Measurements from ENCODE around the gene PLD3.
"Not testable (repeated sequence)": the region's sequence is repeated elsewhere in the genome, so short reads cannot be mapped to it uniquely, and the experiment has no call there.

Gene PLD3

GRCh38 chr19:40326201-40326600 lies 22.3 kb upstream of the PLD3 start:
- Histone ChIP-seq H3F3A (ENCODE audit: low read depth) (no peaks in the 10 kb centered on the region), H4K20me1 (ENCODE audit: insufficient read depth, low read length, poor library complexity, severe bottlenecking) (no peaks in the 10 kb centered on the region), H3K9ac (ENCODE audit: low read depth, low read length, poor library complexity, severe bottlenecking) (no peak overlapping the region), H3K4me2 (ENCODE audit: low read depth, low read length, poor library complexity, severe bottlenecking) (no peak overlapping the region), H3K79me2 (ENCODE audit: insufficient read depth, low read length) (no peaks in the 10 kb centered on the region), H3K27me3 (ENCODE audit: insufficient read depth, low read length, poor library complexity, severe bottlenecking) (no peaks in the 10 kb centered on the region), H2AFZ (ENCODE audit: low read length) (no peak overlapping the region), H3K9me2 (replicated peaks; ENCODE audit: low read depth, low read length) (no peaks in the 10 kb centered on the region), H3K9me3 (ENCODE audit: insufficient read depth, low read depth, low read length) (no peaks in the 10 kb centered on the region), H3K4me3 (ENCODE audit: low read length, poor library complexity, severe bottlenecking) (no peak overlapping the region), H3K4me1 (ENCODE audit: insufficient read depth, low read length, poor library complexity, severe bottlenecking) (no peaks in the 10 kb centered on the region), H3K36me3 (ENCODE audit: insufficient read depth, low read length) (peaks cover 83% of the 10 kb centered on the region; the same call in 1 of the 2 replicates)
- no peak for TF ChIP-seq EZH2phosphoT487 (IDR thresholded peaks at IDR 0.05; ENCODE audit: borderline replicate concordance)
- no peak for TF ChIP-seq CTCF (conservative IDR thresholded peaks at IDR 0.05; ENCODE audit: low read length)

- Histone ChIP-seq H3K79me2 (ENCODE audit: insufficient read depth, low read length) (no peaks in the 10 kb centered on the region), H4K20me1 (ENCODE audit: insufficient read depth, low read length, poor library complexity, severe bottlenecking) (no peaks in the 10 kb centered on the region), H3K9me2 (replicated peaks; ENCODE audit: low read depth, low read length) (no peaks in the 10 kb centered on the region), H3K9ac (ENCODE audit: low read depth, low read length, poor library complexity, severe bottlenecking) (no peak overlapping the region), H3K4me1 (ENCODE audit: insufficient read depth, low read length, poor library complexity, severe bottlenecking) (no peaks in the 10 kb centered on the region), H3K36me3 (ENCODE audit: insufficient read depth, low read length) (peaks cover 74% of the 10 kb centered on the region; the same call in 1 of the 2 replicates), H2AFZ (ENCODE audit: low read length) (no peak overlapping the region), H3K27me3 (ENCODE audit: insufficient read depth, low read length, poor library complexity, severe bottlenecking) (no peaks in the 10 kb centered on the region), H3K4me2 (ENCODE audit: low read depth, low read length, poor library complexity, severe bottlenecking) (no peak overlapping the region), H3F3A (ENCODE audit: low read depth) (no peaks in the 10 kb centered on the region), H3K9me3 (ENCODE audit: insufficient read depth, low read depth, low read length) (no peaks in the 10 kb centered on the region), H3K4me3 (ENCODE audit: low read length, poor library complexity, severe bottlenecking) (no peak overlapping the region)
- no peak for TF ChIP-seq CTCF (conservative IDR thresholded peaks at IDR 0.05; ENCODE audit: low read length)
- TF ChIP-seq EZH2phosphoT487 (IDR thresholded peaks at IDR 0.05; ENCODE audit: borderline replicate concordance) = no peak
Observed at GRCh38 chr19:40331052-40331451, 17.4 kb upstream of the PLD3 start.

GRCh38 chr19:40332669-40333068 lies 15.8 kb upstream of the PLD3 start:
- H3K9me3 ChIP-seq (ENCODE audit: insufficient read depth, low read depth, low read length) = no peaks in the 10 kb centered on the region
- no peak overlapping the region for H3K4me3 ChIP-seq (ENCODE audit: low read length, poor library complexity, severe bottlenecking)
- TF ChIP-seq CTCF (conservative IDR thresholded peaks at IDR 0.05; ENCODE audit: low read length) = no peak
- no peaks in the 10 kb centered on the region for H3F3A ChIP-seq (ENCODE audit: low read depth)
- no peak overlapping the region for H3K4me2 ChIP-seq (ENCODE audit: low read depth, low read length, poor library complexity, severe bottlenecking)
- H2AFZ ChIP-seq (ENCODE audit: low read length) = no peak overlapping the region
- H3K4me1 ChIP-seq (ENCODE audit: insufficient read depth, low read length, poor library complexity, severe bottlenecking) = no peaks in the 10 kb centered on the region
- no peaks in the 10 kb centered on the region for H3K27me3 ChIP-seq (ENCODE audit: insufficient read depth, low read length, poor library complexity, severe bottlenecking)
- H3K9me2 ChIP-seq (replicated peaks; ENCODE audit: low read depth, low read length) = no peaks in the 10 kb centered on the region
- H3K9ac ChIP-seq (ENCODE audit: low read depth, low read length, poor library complexity, severe bottlenecking) = no peak overlapping the region
- H3K36me3 ChIP-seq (ENCODE audit: insufficient read depth, low read length) = peaks cover 66% of the 10 kb centered on the region; the same call in 1 of the 2 replicates
- peaks cover 3% of the 10 kb centered on the region; the same call in 1 of the 2 replicates for H3K79me2 ChIP-seq (ENCODE audit: insufficient read depth, low read length)
- H4K20me1 ChIP-seq (ENCODE audit: insufficient read depth, low read length, poor library complexity, severe bottlenecking) = no peaks in the 10 kb centered on the region

GRCh38 chr19:40333083-40333482 lies 15.4 kb upstream of the PLD3 start:
- not testable (repeated sequence) for H3K4me2 ChIP-seq (ENCODE audit: low read depth, low read length, poor library complexity, severe bottlenecking); H3K4me3 ChIP-seq (ENCODE audit: low read length, poor library complexity, severe bottlenecking); H3K4me1 ChIP-seq (ENCODE audit: insufficient read depth, low read length, poor library complexity, severe bottlenecking); H3K27me3 ChIP-seq (ENCODE audit: insufficient read depth, low read length, poor library complexity, severe bottlenecking); H3K9me2 ChIP-seq (replicated peaks; ENCODE audit: low read depth, low read length); H3F3A ChIP-seq (ENCODE audit: low read depth); H3K9me3 ChIP-seq (ENCODE audit: insufficient read depth, low read depth, low read length); H4K20me1 ChIP-seq (ENCODE audit: insufficient read depth, low read length, poor library complexity, severe bottlenecking); H3K79me2 ChIP-seq (ENCODE audit: insufficient read depth, low read length); H3K9ac ChIP-seq (ENCODE audit: low read depth, low read length, poor library complexity, severe bottlenecking); H2AFZ ChIP-seq (ENCODE audit: low read length)
- peaks cover 62% of the 10 kb centered on the region; the same call in 1 of the 2 replicates for H3K36me3 ChIP-seq (ENCODE audit: insufficient read depth, low read length)

Data from Loucy (cell line).